Thyroid gland (tissue), 4 donors: Measurements from ENCODE around the gene SLC28A2.

Experiments used
- CTCF ChIP-seq, 6 experiments: fragments of 200-600 bp in 3 of 6; fragments of 450-650 bp in 3 of 6; sonication (generic) in 3 of 6; IDR thresholded peaks; one replicate each; pipeline ENCODE4 v1.5.1; 2016 to 2019; ENCODE audit warnings: antibody characterized with exemption in 6 of 6, mild to moderate bottlenecking in 2 of 6, inconsistent platforms in 1 of 6, moderate library complexity in 1 of 6
- POLR2A ChIP-seq, 2 donors: fragments of 450-650 bp; IDR thresholded peaks; one replicate each; pipeline ENCODE4 v1.6.1; 2017; ENCODE audit warnings: antibody characterized with exemption in 2 of 2, mild to moderate bottlenecking in 2 of 2, moderate library complexity in 1 of 2

GRCh38 chr15:45231864-45232562, 20.0 kb upstream of the SLC28A2 start:
- no peak for TF ChIP-seq POLR2A (IDR thresholded peaks at IDR 0.05)
- no peak for TF ChIP-seq CTCF (IDR thresholded peaks at IDR 0.05)
